Measurements from ENCODE around the gene SOWAHB.

GRCh38 chr4:76943129-76943620 is 45.2 kb upstream of the SOWAHB start:
- TF ChIP-seq CTCF (conservative IDR thresholded peaks at IDR 0.05; ENCODE audit: low read length) (no peak), EZH2phosphoT487 (IDR thresholded peaks at IDR 0.05; ENCODE audit: borderline replicate concordance, low read depth, low read length) (no peak)

Data from OCI-LY7 (cell line).